H1 (cell line): ENCODE results near the gene SPC25. TPM values are rescaled to one million over a fixed set of nuclear protein-coding genes. Genes with fewer than 3 reads are reported as not detected.

Experiments used
- CTCF ChIA-PET: fragments of 300-600 bp; sonication (Branson Sonifier 250); formaldehyde crosslinking; loops from one replicate; lab custom pipeline; 2021; ENCODE audit not compliant: partially characterized antibody; lab: Charles Lee
- POLR2A ChIA-PET: fragments of 300-600 bp; sonication (Branson Sonifier 250); formaldehyde crosslinking; loops from one replicate; lab custom pipeline; 2021; ENCODE audit warnings: inconsistent platforms; ENCODE audit not compliant: partially characterized antibody; lab: Charles Lee
- DNase-seq, 2 experiments: peaks; one replicate each; pipeline versions ENCODE4 v3.0.0 to v3.0.0-alpha.2; 2010 to 2022; ENCODE audit warnings: low spot score in 2 of 2, low read depth in 1 of 2, mixed read lengths in 1 of 2
- FAIRE-seq: peaks from 2 replicates; lab custom pipeline; 2011; peaks lifted over from hg19 to GRCh38; lab: Jason Lieb, UNC
- H2AFZ ChIP-seq: 2 replicates; pipeline ENCODE4 v1.8.1; 2012; ENCODE audit warnings: low read length, inconsistent platforms
- H2AK5ac ChIP-seq: 2 replicates; pipeline ENCODE4 v1.6.1; 2013; ENCODE audit warnings: low read depth, low read length
- H2BK120ac ChIP-seq: replicated peaks from 2 replicates; pipeline ENCODE3; 2013; ENCODE audit warnings: low read depth, low read length, inconsistent platforms
- H2BK12ac ChIP-seq: 2 replicates; pipeline ENCODE4 v1.6.1; 2013; ENCODE audit warnings: low read depth, low read length
- H2BK15ac ChIP-seq: 2 replicates; pipeline ENCODE4 v1.6.1; 2013; ENCODE audit warnings: low read length
- H2BK20ac ChIP-seq: 2 replicates; pipeline ENCODE4 v1.6.1; 2013; ENCODE audit warnings: low read length
- H2BK5ac ChIP-seq: 2 replicates; pipeline ENCODE4 v1.6.1; 2013; ENCODE audit warnings: low read depth, low read length
- H3K14ac ChIP-seq: 2 replicates; pipeline ENCODE4 v1.6.1; 2013; ENCODE audit warnings: inconsistent platforms; ENCODE audit not compliant: insufficient read length
- H3K18ac ChIP-seq: 2 replicates; pipeline ENCODE4 v1.6.1; 2013; ENCODE audit warnings: low read length; ENCODE audit errors: extremely low read depth
- H3K23ac ChIP-seq: 2 replicates; pipeline ENCODE4 v1.6.1; 2013; ENCODE audit warnings: inconsistent platforms; ENCODE audit not compliant: insufficient read length
- H3K23me2 ChIP-seq: 2 replicates; pipeline ENCODE4 v1.6.1; 2013; ENCODE audit warnings: low read depth, low read length
- H3K27ac ChIP-seq: 2 replicates; pipeline ENCODE4 v1.6.1; 2011; ENCODE audit warnings: low read depth, low read length, inconsistent platforms
- H3K27me3 ChIP-seq, 4 experiments: replicated peaks in 1 of 4; 1 replicate in 1 of 4; 2 replicates in 3 of 4; pipeline versions ENCODE4 v1.6.1 to v1.8.1; 2011 to 2013; ENCODE audit warnings: low read length in 3 of 4, mild to moderate bottlenecking in 3 of 4, inconsistent platforms in 2 of 4, mixed read lengths in 2 of 4, moderate library complexity in 1 of 4; ENCODE audit not compliant: control insufficient read depth in 3 of 4, insufficient read depth in 3 of 4; ENCODE audit errors: extremely low read depth in 1 of 4
- H3K36me3 ChIP-seq, 4 experiments: 2 replicates each; pipeline versions ENCODE4 v1.6.1 to v1.8.1; 2011 to 2013; ENCODE audit warnings: mild to moderate bottlenecking in 4 of 4, low read length in 3 of 4, moderate library complexity in 2 of 4, control low read depth in 1 of 4, inconsistent platforms in 1 of 4; ENCODE audit not compliant: insufficient read depth in 4 of 4, control insufficient read depth in 2 of 4
- H3K4ac ChIP-seq: replicated peaks from 2 replicates; pipeline ENCODE3; 2013; ENCODE audit warnings: low read length, low read depth, mixed read lengths, inconsistent platforms; ENCODE audit not compliant: insufficient read length
- H3K4me1 ChIP-seq, 4 experiments: replicated peaks in 1 of 4; 1 replicate in 1 of 4; 2 replicates in 3 of 4; pipeline versions ENCODE4 v1.6.1 to v1.8.1; 2011 to 2013; ENCODE audit warnings: low read length in 3 of 4, inconsistent platforms in 2 of 4, mixed read lengths in 1 of 4; ENCODE audit not compliant: insufficient read depth in 4 of 4, control insufficient read depth in 3 of 4
- H3K4me2 ChIP-seq, 2 experiments: 2 replicates each; pipeline versions ENCODE4 v1.6.1 to v1.8.1; 2011 to 2013; ENCODE audit warnings: low read depth in 2 of 2, low read length in 2 of 2, control low read depth in 1 of 2, inconsistent platforms in 1 of 2, mild to moderate bottlenecking in 1 of 2; ENCODE audit not compliant: insufficient read depth in 1 of 2
- H3K4me3 ChIP-seq, 4 experiments: fragments of 200-600, 300-600 bp in 1 of 4; sonication (generic), shearing (Covaris generic), sonication (Bioruptor Twin) in 1 of 4; 2 replicates each; pipeline versions ENCODE4 v1.5.1 to v1.8.1; 2011 to 2016; ENCODE audit warnings: low read length in 4 of 4, low read depth in 3 of 4, control low read depth in 2 of 4, inconsistent platforms in 2 of 4, mild to moderate bottlenecking in 2 of 4, mixed read lengths in 1 of 4, moderate library complexity in 1 of 4; ENCODE audit not compliant: insufficient read depth in 2 of 4; ENCODE audit errors: extremely low read depth in 1 of 4
- H3K56ac ChIP-seq: replicated peaks from 2 replicates; pipeline ENCODE3; 2013; ENCODE audit warnings: low read depth, mild to moderate bottlenecking, mixed read lengths, low read length, inconsistent platforms; ENCODE audit not compliant: insufficient read length
- H3K79me1 ChIP-seq: 2 replicates; pipeline ENCODE4 v1.6.1; 2013; ENCODE audit warnings: low read depth, low read length, control low read depth
- H3K79me2 ChIP-seq, 2 experiments: 2 replicates each; pipeline versions ENCODE4 v1.6.1 to v1.8.1; 2012 to 2013; ENCODE audit warnings: low read length in 2 of 2, mild to moderate bottlenecking in 2 of 2, inconsistent platforms in 1 of 2; ENCODE audit not compliant: insufficient read depth in 2 of 2, control insufficient read depth in 1 of 2
- H3K9ac ChIP-seq, 4 experiments: replicated peaks in 1 of 4; 1 replicate in 1 of 4; 2 replicates in 3 of 4; pipeline versions ENCODE4 v1.6.1 to v1.8.1; 2011 to 2013; ENCODE audit warnings: low read depth in 3 of 4, low read length in 3 of 4, control low read depth in 2 of 4, mild to moderate bottlenecking in 2 of 4, moderate library complexity in 2 of 4, inconsistent platforms in 1 of 4; ENCODE audit errors: extremely low read depth in 1 of 4
- H3K9me3 ChIP-seq, 2 experiments: 2 replicates each; pipeline versions ENCODE4 v1.6.1 to v1.8.1; 2012 to 2013; ENCODE audit warnings: mild to moderate bottlenecking in 2 of 2, moderate library complexity in 2 of 2, control low read depth in 1 of 2, inconsistent platforms in 1 of 2, low read depth in 1 of 2, low read length in 1 of 2, mixed read lengths in 1 of 2; ENCODE audit not compliant: insufficient read depth in 2 of 2
- H4K20me1 ChIP-seq, 2 experiments: replicated peaks in 1 of 2; 2 replicates each; pipeline versions ENCODE3 to v1.8.1; 2011 to 2013; ENCODE audit warnings: inconsistent platforms in 2 of 2, low read length in 2 of 2, mild to moderate bottlenecking in 1 of 2; ENCODE audit not compliant: insufficient read depth in 2 of 2, control insufficient read depth in 1 of 2
- H4K5ac ChIP-seq: 2 replicates; pipeline ENCODE4 v1.6.1; 2013; ENCODE audit warnings: low read length, low read depth, mixed read lengths, inconsistent platforms; ENCODE audit not compliant: insufficient read length
- H4K8ac ChIP-seq: 2 replicates; pipeline ENCODE4 v1.8.0; 2013; ENCODE audit warnings: mild to moderate bottlenecking, moderate library complexity, low read length, inconsistent platforms; ENCODE audit not compliant: insufficient read depth; ENCODE audit errors: extremely low read depth
- H4K91ac ChIP-seq: replicated peaks from 2 replicates; pipeline ENCODE3; 2013; ENCODE audit warnings: low read length, mixed read lengths, inconsistent platforms; ENCODE audit not compliant: insufficient read length
- BCL11A ChIP-seq, 2 experiments: IDR thresholded peaks; one replicate each; pipeline ENCODE4 v1.6.1; 2011; ENCODE audit warnings: low read depth in 2 of 2, low read length in 2 of 2, mild to moderate bottlenecking in 2 of 2
- CREB1 ChIP-seq: IDR thresholded peaks from 2 replicates; pipeline ENCODE4 v1.6.1; 2012; ENCODE audit warnings: inconsistent platforms
- CTBP2 ChIP-seq: IDR thresholded peaks from 2 replicates; pipeline ENCODE4 v1.7.0; 2011; ENCODE audit warnings: borderline replicate concordance, mild to moderate bottlenecking, moderate library complexity, mixed read lengths, low read length; ENCODE audit not compliant: insufficient read depth, insufficient read length
- E2F6 ChIP-seq: IDR thresholded peaks from 2 replicates; pipeline ENCODE4 v1.6.1; 2012; ENCODE audit warnings: inconsistent platforms
- GABPA ChIP-seq: IDR thresholded peaks from 2 replicates; pipeline ENCODE4 v1.6.1; 2011; ENCODE audit warnings: mild to moderate bottlenecking, low read length, moderate library complexity, borderline replicate concordance; ENCODE audit not compliant: insufficient read depth
- JUND ChIP-seq: IDR thresholded peaks from 2 replicates; pipeline ENCODE4 v1.6.1; 2011; ENCODE audit warnings: mild to moderate bottlenecking, improper control_type of control experiment, low read length
- KDM4A ChIP-seq: IDR thresholded peaks from one replicate; pipeline ENCODE4 v1.7.1; 2012; ENCODE audit warnings: low read depth, mild to moderate bottlenecking, moderate library complexity, low read length, inconsistent platforms; ENCODE audit not compliant: severe bottlenecking
- KDM5A ChIP-seq: fragments of 200-600 bp; IDR thresholded peaks from 2 replicates; pipeline ENCODE4 v1.7.1; 2012; ENCODE audit warnings: mild to moderate bottlenecking, low read length, inconsistent platforms, mixed read lengths
- MAFK ChIP-seq: IDR thresholded peaks from 2 replicates; pipeline ENCODE4 v1.6.1; 2012; ENCODE audit warnings: low read depth, mild to moderate bottlenecking, improper control_type of control experiment, low read length
- POLR2A ChIP-seq, 2 experiments: IDR thresholded peaks; 1 replicate in 1 of 2; 2 replicates in 1 of 2; pipeline ENCODE4 v1.6.1; 2011; ENCODE audit warnings: low read depth in 2 of 2, low read length in 2 of 2, mild to moderate bottlenecking in 2 of 2; ENCODE audit errors: control extremely low read depth in 1 of 2
- RAD21 ChIP-seq, 2 experiments: IDR thresholded peaks in 1 of 2; conservative IDR thresholded peaks in 1 of 2; 2 replicates each; pipeline ENCODE4 v1.6.1; 2011; ENCODE audit warnings: low read depth in 2 of 2, low read length in 2 of 2, improper control_type of control experiment in 1 of 2, inconsistent platforms in 1 of 2, mild to moderate bottlenecking in 1 of 2, moderate library complexity in 1 of 2
- RBBP5 ChIP-seq: IDR thresholded peaks from 2 replicates; pipeline ENCODE4 v1.7.1; 2012; ENCODE audit warnings: low read depth, mild to moderate bottlenecking, inconsistent platforms, low read length, moderate library complexity, borderline replicate concordance
- SP2 ChIP-seq: IDR thresholded peaks from 2 replicates; pipeline ENCODE4 v1.6.1; 2012; ENCODE audit warnings: mild to moderate bottlenecking, low read length, inconsistent platforms
- TAF1 ChIP-seq: IDR thresholded peaks from 2 replicates; pipeline ENCODE4 v1.6.1; 2011; ENCODE audit warnings: mild to moderate bottlenecking, low read depth, low read length
- ZNF274 ChIP-seq: IDR thresholded peaks from 2 replicates; pipeline ENCODE4 v1.7.0; 2012; ENCODE audit warnings: low read length, borderline replicate concordance; ENCODE audit errors: extremely low read depth
- WGBS, 2 experiments: shearing (Covaris generic) in 1 of 2; methylation state at CpG; one replicate each; pipeline versions ENCODE4 v1.1.6 to v1.1.7; 2013 to 2015; ENCODE audit warnings: low lambda C conversion rate in 2 of 2, mixed read lengths in 2 of 2, inconsistent platforms in 1 of 2, low coverage in 1 of 2, missing lambda C conversion rate in 1 of 2; ENCODE audit not compliant: insufficient replicate concordance in 2 of 2, insufficient coverage in 1 of 2, insufficient read length in 1 of 2; ENCODE audit errors: extremely low coverage in 1 of 2, missing lambda C conversion rate in 1 of 2; 5-methylcytosine and 5-hydroxymethylcytosine counted together
- polyA plus RNA-seq, 7 experiments: library from polyadenylated mRNA; depleted of rRNA in 3 of 7; stranded (reverse) in 5 of 7; unstranded in 2 of 7; fragments of >200 nt in 5 of 7; fragments of 200-250 nt in 2 of 7; gene quantifications; 1 replicate in 5 of 7; 2 replicates in 1 of 7; 4 replicates in 1 of 7; pipeline versions ENCODE4 v1.2.1 to v1.2.3, GENCODE V29; 2011 to 2013; ENCODE audit warnings: missing spikeins in 2 of 7, mixed read lengths in 2 of 7
- total RNA-seq: library from RNA; stranded (reverse); fragmentation: NEBNext Ultra II Directional; extraction: Animal tissue kit (Norgen Biotek cat#: 25700); gene quantifications from 2 replicates; pipeline ENCODE4 v1.2.1, GENCODE V29; 2021

SPC25 gene
- total and polyA plus RNA-seq, 2 of the 8 experiments (the other 6 are each of a cell fraction or from before 2014, with no cell fraction given) = 21.0 to 34.7 TPM

DNA sequence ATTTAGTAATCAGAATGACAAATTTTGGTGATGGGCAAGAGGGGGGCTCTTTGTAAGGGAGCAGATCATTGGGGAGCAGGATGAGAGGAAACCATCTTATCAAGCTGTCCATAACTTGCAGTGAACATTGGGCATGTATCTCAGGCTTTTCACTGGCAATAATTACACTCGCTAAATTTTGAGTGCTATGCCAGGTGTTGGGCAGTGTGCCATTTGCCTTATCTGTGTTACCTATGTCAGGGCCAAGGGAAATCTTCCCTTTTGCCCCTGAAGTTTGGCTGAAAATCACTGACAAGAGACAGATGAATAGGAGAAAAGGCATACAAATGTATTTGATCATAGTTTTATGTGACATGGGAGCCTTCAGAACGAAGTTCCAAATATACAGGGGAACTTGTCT lies 48.8 kb downstream of the SPC25 start:
- Histone ChIP-seq H3K36me3 (no peaks in the 10 kb centered on the region), H3K23me2 (no peaks in the 10 kb centered on the region), H3K27ac (no peak overlapping the region), H2BK20ac (no peak overlapping the region), H4K5ac (no peak overlapping the region), H2BK5ac (no peak overlapping the region), H3K79me1 (no peaks in the 10 kb centered on the region), H2BK15ac (no peak overlapping the region), H4K91ac (no peak overlapping the region), H3K56ac (no peak overlapping the region), H3K14ac (no peak overlapping the region), H3K79me2 (no peaks in the 10 kb centered on the region), H3K9me3 (no peaks in the 10 kb centered on the region), H3K9ac (no peak overlapping the region), H4K8ac (no peak overlapping the region), H3K4me3 (no peak overlapping the region), H2BK12ac (no peak overlapping the region), H2AK5ac (no peak overlapping the region), H3K23ac (no peak overlapping the region), H2AFZ (no peak overlapping the region), H3K4me1 (no peaks in the 10 kb centered on the region), H3K4ac (no peak overlapping the region), H3K27me3 (no peaks in the 10 kb centered on the region), H3K4me2 (no peak overlapping the region), H2BK120ac (no peak overlapping the region), H4K20me1 (no peaks in the 10 kb centered on the region), H3K18ac (no peak overlapping the region)
- DNase-seq = no peak
- 83% methylated on average over 2 of the region's 2 CpGs; no CpG with 5 or more reads in 1 of the 2 experiments for WGBS, 2 experiments
- TF ChIP-seq CREB1 = no peak
- TF ChIP-seq CTBP2 = no peak
- no peak for TF ChIP-seq POLR2A (IDR thresholded peaks at IDR 0.05; ENCODE audit: control extremely low read depth in 1 of 2, low read depth in 2 of 2, low read length in 2 of 2)
- no peak for TF ChIP-seq ZNF274
- no peak for TF ChIP-seq JUND
- TF ChIP-seq BCL11A (IDR thresholded peaks at IDR 0.05; ENCODE audit: low read depth in 2 of 2, low read length in 2 of 2) = no peak
- TF ChIP-seq SP2 = no peak
- no peak for TF ChIP-seq TAF1
- no peak for TF ChIP-seq GABPA
- TF ChIP-seq KDM5A = no peak
- no peak for TF ChIP-seq E2F6
- no peak for TF ChIP-seq MAFK
- no peak for TF ChIP-seq RBBP5
- no peak for TF ChIP-seq RAD21 (IDR thresholded peaks at IDR 0.05 in 1 of 2, conservative IDR thresholded peaks at IDR 0.05 in 1 of 2; ENCODE audit: low read depth in 2 of 2, low read length in 2 of 2)
- no peak for TF ChIP-seq KDM4A
- no peak for FAIRE-seq
- ChIA-PET CTCF (interaction anchor here (1.1 kb wide), 1 partner anchor 84 kb away, joined by 6 read pairs; no protein-coding TSS in a partner anchor), POLR2A (no interaction called here)
